T-cell (primary cell): ENCODE data around the gene SH3RF2. TPM values are rescaled to one million over a fixed set of nuclear protein-coding genes. Genes with fewer than 3 reads are reported as not detected.

Experiments
- ATAC-seq, 4 experiments: fragments of 200-7000 bp in 3 of 4; fragments of 150-1000 bp in 1 of 4; cut with Tn5 transposase; replicated peaks in 1 of 4; 1 replicate in 3 of 4; 2 replicates in 1 of 4; pipeline ENCODE4 v1.10.0; 2021; ENCODE audit warnings: moderate library complexity in 3 of 4, mild to moderate bottlenecking in 2 of 4, moderate number of reproducible peaks in 1 of 4
- CTCF ChIA-PET, 2 donors: fragments of 300-600 bp; sonication (Branson Sonifier 250); formaldehyde crosslinking; loops; one replicate each; lab custom pipeline; 2022; ENCODE audit warnings: antibody characterized with exemption in 2 of 2; lab: Charles Lee
- POLR2A ChIA-PET, 2 donors: fragments of 300-600 bp; sonication (Branson Sonifier 250); formaldehyde crosslinking; loops; one replicate each; lab custom pipeline; 2022; ENCODE audit warnings: antibody characterized with exemption in 2 of 2; lab: Charles Lee
- DNase-seq, 35 experiments: peaks; one replicate each; pipeline versions ENCODE4 v3.0.0 to v3.0.0-alpha.2; 2013 to 2023
- H3K27ac ChIP-seq: one replicate; pipeline ENCODE4 v1.5.1; 2013; ENCODE audit warnings: low read length
- H3K27me3 ChIP-seq, 2 experiments: replicated peaks in 1 of 2; 1 replicate in 1 of 2; 2 replicates in 1 of 2; pipeline versions ENCODE4 v1.6.1 to v1.7.0; 2013; ENCODE audit warnings: low read length in 1 of 2, mixed read lengths in 1 of 2; ENCODE audit not compliant: control insufficient read depth in 2 of 2, insufficient read depth in 2 of 2; ENCODE audit errors: extremely low read depth in 1 of 2
- H3K36me3 ChIP-seq, 2 donors: 1 replicate in 1 of 2; 2 replicates in 1 of 2; pipeline versions ENCODE4 v1.6.1 to v1.7.0; 2013; ENCODE audit warnings: low read length in 1 of 2; ENCODE audit not compliant: control insufficient read depth in 2 of 2, insufficient read depth in 1 of 2; ENCODE audit errors: extremely low read depth in 1 of 2
- H3K4me1 ChIP-seq, 2 experiments: 1 replicate in 1 of 2; 2 replicates in 1 of 2; pipeline versions ENCODE4 v1.6.1 to v1.7.0; 2013; ENCODE audit warnings: low read length in 2 of 2, mixed read lengths in 1 of 2; ENCODE audit not compliant: insufficient read depth in 2 of 2, control insufficient read depth in 1 of 2; ENCODE audit errors: extremely low read depth in 1 of 2
- H3K4me3 ChIP-seq, 2 donors: 1 replicate in 1 of 2; 2 replicates in 1 of 2; pipeline versions ENCODE4 v1.5.1 to v1.7.0; 2013; ENCODE audit warnings: mild to moderate bottlenecking in 2 of 2, low read length in 1 of 2, moderate library complexity in 1 of 2; ENCODE audit not compliant: control insufficient read depth in 1 of 2; ENCODE audit errors: extremely low read depth in 1 of 2
- H3K9me3 ChIP-seq: 2 replicates; pipeline ENCODE4 v1.7.0; 2013
- H3K27ac Mint-ChIP-seq, 2 donors: one replicate each; pipeline ENCODE4 v1.8.0; 2020 to 2021; ENCODE audit warnings: mild to moderate bottlenecking in 2 of 2, mixed read lengths in 2 of 2
- H3K27me3 Mint-ChIP-seq, 2 donors: one replicate each; pipeline ENCODE4 v1.8.0; 2021 to 2022; ENCODE audit warnings: mixed read lengths in 2 of 2
- H3K36me3 Mint-ChIP-seq: one replicate; pipeline ENCODE4 v1.8.0; 2021; ENCODE audit warnings: mixed read lengths
- H3K4me1 Mint-ChIP-seq, 3 donors: one replicate each; pipeline ENCODE4 v1.8.0; 2020 to 2022; ENCODE audit warnings: mixed read lengths in 3 of 3, mild to moderate bottlenecking in 1 of 3
- H3K4me3 Mint-ChIP-seq, 3 donors: one replicate each; pipeline ENCODE4 v1.8.0; 2020 to 2022; ENCODE audit warnings: mild to moderate bottlenecking in 3 of 3, mixed read lengths in 3 of 3, moderate library complexity in 3 of 3
- H3K9me3 Mint-ChIP-seq, 3 donors: one replicate each; pipeline ENCODE4 v1.8.0; 2020 to 2022; ENCODE audit warnings: mixed read lengths in 3 of 3
- WGBS: methylation state at CpG from one replicate; pipeline ENCODE4 v1.1.5; 2013; ENCODE audit warnings: missing lambda C conversion rate; ENCODE audit not compliant: insufficient coverage; 5-methylcytosine and 5-hydroxymethylcytosine counted together
- total RNA-seq, 35 experiments: library from RNA in 6 of 35; stranded (reverse) in 6 of 35; fragments of 120-200 nt in 1 of 35; gene quantifications; one replicate each; pipeline versions ENCODE4 v1.2.1 to v1.2.4 and lab custom pipeline; 2013 to 2026

The SH3RF2 gene
- total RNA-seq, 5 donors from 2014 or later (not counting 1 experiment from before 2014, with no cell fraction given) = 0.26 to 0.75 (median 0.37) TPM; not detected in 1

DNA sequence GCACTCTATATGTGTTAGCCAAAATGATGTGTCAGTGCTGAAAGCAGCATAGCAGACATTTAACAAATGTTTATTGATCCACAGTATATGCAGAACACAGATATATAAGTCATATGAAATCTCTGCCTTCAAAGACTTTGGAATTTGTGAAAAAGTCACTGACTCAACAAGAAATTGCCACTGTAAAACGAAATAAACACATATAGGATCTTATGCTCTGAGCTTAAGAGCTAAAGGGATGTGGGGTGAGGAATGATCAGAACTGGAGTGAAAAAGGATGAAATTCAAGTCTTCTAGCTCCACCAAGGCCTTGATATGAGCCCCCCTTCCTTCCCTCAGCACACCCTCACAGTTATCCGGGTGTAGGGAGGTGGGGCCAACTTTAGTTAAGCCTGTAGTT is 119.1 kb downstream of the SH3RF2 start:
- Histone ChIP-seq H3K27ac (no peak overlapping the region), H3K4me3 (no peak overlapping the region), H3K27me3 (no peaks in the 10 kb centered on the region), H3K36me3 (no peaks in the 10 kb centered on the region), H3K9me3 (no peaks in the 10 kb centered on the region), H3K4me1 (no peaks in the 10 kb centered on the region)
- peaks cover 9 to 14% of the 10 kb centered on the region in 2 donors for H3K27me3 Mint-ChIP-seq
- no peaks in the 10 kb centered on the region for H3K9me3 Mint-ChIP-seq
- ChIA-PET POLR2A (no interaction called here), CTCF (no interaction called here)
- DNase-seq = no peak
- no peaks in the 10 kb centered on the region for H3K4me1 Mint-ChIP-seq
- ATAC-seq = no peak
- H3K27ac Mint-ChIP-seq = no peak overlapping the region
- no peaks in the 10 kb centered on the region for H3K36me3 Mint-ChIP-seq
- WGBS = no CpG with 5 or more reads among the region's 2 CpGs
- H3K4me3 Mint-ChIP-seq = no peak overlapping the region

DNA sequence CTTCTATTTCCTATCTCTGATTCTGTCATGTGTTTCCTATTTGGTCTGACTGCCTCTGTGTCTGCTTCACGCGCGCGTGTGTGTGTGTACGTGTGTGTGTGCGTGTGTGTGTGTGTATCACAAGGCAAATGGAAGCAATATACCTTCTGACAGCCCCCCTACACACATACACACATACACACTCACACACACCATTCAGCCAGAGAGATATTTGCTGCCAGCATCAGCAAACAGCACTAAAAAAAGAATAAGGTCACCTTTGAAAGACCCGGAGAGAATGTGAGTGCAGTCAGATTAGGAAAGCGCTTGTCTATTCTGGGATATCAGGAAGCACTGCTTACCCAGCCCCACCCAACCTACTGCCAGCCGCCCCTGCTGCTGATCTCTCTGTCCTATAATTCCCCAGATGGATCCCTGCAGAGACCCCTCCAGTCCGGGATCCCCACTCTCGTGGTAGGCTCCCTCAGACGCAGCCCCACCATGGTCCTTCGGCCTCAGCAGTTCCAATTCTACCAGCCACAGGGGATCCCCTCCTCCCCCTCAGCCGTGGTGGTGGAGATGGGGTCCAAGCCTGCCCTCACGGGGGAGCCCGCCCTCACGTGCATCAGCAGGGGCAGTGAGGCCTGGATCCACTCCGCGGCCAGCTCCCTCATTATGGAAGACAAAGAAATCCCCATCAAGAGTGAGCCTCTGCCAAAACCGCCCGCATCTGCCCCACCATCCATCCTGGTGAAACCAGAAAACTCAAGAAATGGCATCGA is 123.3 kb downstream of the SH3RF2 start:
- no peaks in the 10 kb centered on the region for H3K36me3 Mint-ChIP-seq
- Histone ChIP-seq H3K9me3 (no peaks in the 10 kb centered on the region), H3K27me3 (no peaks in the 10 kb centered on the region), H3K4me1 (no peaks in the 10 kb centered on the region), H3K27ac (no peak overlapping the region), H3K36me3 (no peaks in the 10 kb centered on the region), H3K4me3 (no peak overlapping the region)
- peaks cover 0 to 5% (median 0%) of the 10 kb centered on the region in 3 donors for H3K9me3 Mint-ChIP-seq
- no peaks in the 10 kb centered on the region for H3K4me1 Mint-ChIP-seq
- 93% methylated on average over 11 of the region's 22 CpGs for WGBS
- H3K27me3 Mint-ChIP-seq = peaks cover 7 to 14% of the 10 kb centered on the region in 2 donors
- ChIA-PET POLR2A (no interaction called here), CTCF (no interaction called here)
- no peak overlapping the region for H3K4me3 Mint-ChIP-seq
- DNase-seq (no peak), ATAC-seq (no peak)
- H3K27ac Mint-ChIP-seq = no peak overlapping the region

DNA sequence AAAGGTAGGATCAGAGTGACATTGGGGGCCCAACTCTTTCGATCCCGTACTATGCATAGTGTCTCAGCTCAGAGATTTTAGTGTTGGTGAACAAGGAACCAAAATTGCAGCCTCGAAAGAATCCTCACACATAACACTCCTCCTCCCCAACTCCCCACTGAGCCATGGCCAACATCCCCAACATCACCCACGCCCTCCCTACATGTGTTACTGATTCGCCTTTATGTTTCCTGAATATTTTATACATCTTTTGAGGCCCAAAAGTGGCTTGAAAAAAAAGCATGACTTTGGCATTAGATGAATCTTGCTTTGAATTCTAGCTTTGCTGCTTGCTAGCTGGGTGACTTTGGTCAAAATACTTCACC is 123.8 kb downstream of the SH3RF2 start:
- Histone ChIP-seq H3K27ac (no peak overlapping the region), H3K36me3 (no peaks in the 10 kb centered on the region), H3K9me3 (no peaks in the 10 kb centered on the region), H3K27me3 (no peaks in the 10 kb centered on the region), H3K4me1 (no peaks in the 10 kb centered on the region), H3K4me3 (no peak overlapping the region)
- peaks cover 7 to 14% of the 10 kb centered on the region in 2 donors for H3K27me3 Mint-ChIP-seq
- H3K4me3 Mint-ChIP-seq = no peak overlapping the region
- WGBS = 87% methylated on average over 3 of the region's 5 CpGs
- CTCF ChIA-PET = no interaction called here
- no peaks in the 10 kb centered on the region for H3K36me3 Mint-ChIP-seq
- POLR2A ChIA-PET = no interaction called here
- ATAC-seq (no peak), DNase-seq (no peak)
- H3K27ac Mint-ChIP-seq = no peak overlapping the region
- H3K4me1 Mint-ChIP-seq = no peaks in the 10 kb centered on the region
- H3K9me3 Mint-ChIP-seq = peaks cover 0 to 5% (median 0%) of the 10 kb centered on the region in 3 donors

DNA sequence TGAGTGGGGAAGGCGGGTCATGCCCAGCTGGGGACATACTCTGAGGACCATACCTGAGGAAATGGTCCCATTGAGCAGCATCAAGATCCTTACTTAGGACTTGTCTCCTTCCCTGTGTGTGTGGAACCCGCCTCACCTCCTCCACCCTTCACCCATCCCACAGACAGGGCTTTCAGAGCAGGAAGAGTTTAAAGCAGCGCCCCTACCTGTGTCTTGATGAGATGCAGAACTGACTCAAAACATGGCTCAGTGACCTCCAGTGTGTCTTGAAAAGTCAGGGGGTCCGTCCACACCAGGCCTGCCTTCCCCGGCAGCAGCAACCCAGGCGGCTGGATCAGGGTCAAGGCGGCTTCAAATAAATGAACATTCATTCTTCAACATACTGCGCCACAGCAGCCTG is 130.6 kb downstream of the SH3RF2 start:
- Mint-ChIP-seq H3K27ac (no peak overlapping the region), H3K27me3 (peaks cover 2 to 5% of the 10 kb centered on the region in 2 donors), H3K4me3 (no peak overlapping the region), H3K36me3 (no peaks in the 10 kb centered on the region), H3K4me1 (no peaks in the 10 kb centered on the region), H3K9me3 (peaks cover 0 to 5% (median 0%) of the 10 kb centered on the region in 3 donors)
- H3K9me3 ChIP-seq = no peaks in the 10 kb centered on the region
- H3K36me3 ChIP-seq = no peaks in the 10 kb centered on the region
- H3K4me1 ChIP-seq = no peaks in the 10 kb centered on the region
- WGBS = 100% methylated on average over 3 of the region's 8 CpGs
- no peak overlapping the region for H3K27ac ChIP-seq
- ChIA-PET CTCF (no interaction called here), POLR2A (no interaction called here)
- no peak for ATAC-seq
- no peaks in the 10 kb centered on the region for H3K27me3 ChIP-seq
- no peak overlapping the region for H3K4me3 ChIP-seq
- no peak for DNase-seq

GRCh38 chr5:146068206-146068605 is 131.8 kb downstream of the SH3RF2 start:
- no peak overlapping the region for H3K4me3 ChIP-seq
- Mint-ChIP-seq H3K4me1 (no peaks in the 10 kb centered on the region), H3K4me3 (no peak overlapping the region)

GRCh38 chr5:146068977-146069779 is 132.8 kb downstream of the SH3RF2 start:
- no peak overlapping the region for H3K4me3 ChIP-seq
- no peaks in the 10 kb centered on the region for H3K9me3 ChIP-seq
- ChIA-PET CTCF (no interaction called here), POLR2A (no interaction called here)
- no peak for ATAC-seq
- no peaks in the 10 kb centered on the region for H3K4me1 ChIP-seq
- H3K27me3 ChIP-seq = peaks cover 0 to under 1% of the 10 kb centered on the region in 2 experiments
- no peaks in the 10 kb centered on the region for H3K36me3 ChIP-seq
- no peaks in the 10 kb centered on the region for H3K36me3 Mint-ChIP-seq
- H3K27ac Mint-ChIP-seq = no peak overlapping the region
- H3K27ac ChIP-seq = no peak overlapping the region
- DNase-seq = no peak
- H3K4me3 Mint-ChIP-seq = no peak overlapping the region
- 57% methylated on average over 1 of the region's 6 CpGs for WGBS
- peaks cover 0 to 2% (median 0%) of the 10 kb centered on the region in 3 donors for H3K9me3 Mint-ChIP-seq
- peaks cover 5% of the 10 kb centered on the region in 2 donors for H3K27me3 Mint-ChIP-seq
- H3K4me1 Mint-ChIP-seq = no peaks in the 10 kb centered on the region

More at GRCh38 chr5:146068206-146068605, 131.8 kb downstream of the SH3RF2 start:
- Histone ChIP-seq H3K27ac (no peak overlapping the region), H3K4me1 (no peaks in the 10 kb centered on the region), H3K9me3 (no peaks in the 10 kb centered on the region), H3K27me3 (no peaks in the 10 kb centered on the region), H3K36me3 (no peaks in the 10 kb centered on the region)
- ChIA-PET CTCF (interaction anchor here in 1 of 2 donors (0.6 kb wide), 1 partner anchor 1722 kb away, joined by 3 read pairs; no protein-coding TSS in a partner anchor), POLR2A (no interaction called here)
- Mint-ChIP-seq H3K27ac (no peak overlapping the region), H3K27me3 (peaks cover 2 to 5% of the 10 kb centered on the region in 2 donors), H3K36me3 (no peaks in the 10 kb centered on the region), H3K9me3 (peaks cover 0 to 5% (median 0%) of the 10 kb centered on the region in 3 donors)
- DNase-seq (no peak), ATAC-seq (no peak)
- 94% methylated on average over 5 of the region's 9 CpGs for WGBS
